Astrocyte of the hippocampus (primary cell): ENCODE data around the gene NTPCR.

Source experiments
- DNase-seq: peaks from one replicate; pipeline ENCODE4 v3.0.0; 2011; ENCODE audit warnings: low read depth, low spot score

NTPCR gene

DNA sequence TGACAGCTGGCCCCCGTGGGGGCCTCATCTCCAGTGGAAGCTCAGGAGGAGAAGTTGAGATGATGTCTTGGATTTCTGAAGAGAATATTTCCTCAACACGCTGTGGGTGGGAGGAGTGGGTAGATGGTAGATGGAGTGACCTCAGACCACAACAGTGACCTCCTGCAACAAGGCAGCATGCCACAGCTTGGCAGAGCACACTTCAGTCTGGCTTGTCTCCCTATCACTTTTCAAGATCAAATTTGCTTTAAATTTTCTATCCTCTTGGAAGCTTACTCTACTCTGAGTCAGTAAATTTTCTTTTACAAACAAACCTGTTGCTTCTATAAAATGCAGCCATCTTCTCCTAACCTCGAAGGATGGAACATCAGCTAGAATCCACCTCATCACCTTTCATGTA, 59.7 kb downstream of the NTPCR start:
- DNase-seq, result peak; percentile 26

DNA sequence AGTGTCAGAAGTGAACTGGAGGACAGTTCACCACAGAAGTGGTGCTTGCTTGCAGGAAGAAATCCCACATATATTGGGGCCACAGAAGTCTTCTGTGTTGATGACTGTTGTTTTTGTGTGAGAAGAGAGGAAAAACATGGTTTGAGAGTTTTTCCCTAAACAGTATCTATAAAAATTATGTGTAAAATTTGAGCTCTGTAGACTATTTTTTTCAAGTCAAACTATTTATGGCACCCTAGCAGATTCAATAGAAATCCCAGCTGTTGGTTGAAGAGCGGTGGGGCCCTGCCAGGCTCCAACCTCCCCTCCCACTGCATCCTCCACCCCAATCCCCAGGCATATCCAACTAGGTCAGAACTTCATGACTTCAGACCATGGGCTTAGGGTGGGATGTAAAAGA, 61.6 kb downstream of the NTPCR start:
- no peak for DNase-seq

- DNase-seq, result no peak
Observed at GRCh38 chr1:233015965-233016364, 65.6 kb downstream of the NTPCR start.

DNA sequence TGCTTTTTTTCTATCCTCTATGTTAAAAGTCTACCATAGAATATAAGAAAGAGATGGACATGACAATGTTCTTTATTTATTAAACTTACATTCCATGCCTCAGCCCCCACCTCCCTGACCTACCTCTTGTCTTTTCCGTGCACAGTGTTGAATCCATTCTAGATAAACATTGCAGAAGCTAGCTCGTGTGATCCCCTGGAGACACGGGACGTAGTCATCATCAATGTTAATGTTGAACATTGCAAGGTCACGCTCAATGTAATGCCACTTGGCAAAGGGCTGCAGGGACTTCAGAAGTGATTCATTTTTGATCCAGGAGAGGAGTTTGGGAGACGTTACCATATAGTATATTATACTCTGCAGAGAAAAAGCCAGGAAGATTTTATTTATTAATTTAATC, 66.4 kb downstream of the NTPCR start:
- DNase-seq, result no peak

DNA sequence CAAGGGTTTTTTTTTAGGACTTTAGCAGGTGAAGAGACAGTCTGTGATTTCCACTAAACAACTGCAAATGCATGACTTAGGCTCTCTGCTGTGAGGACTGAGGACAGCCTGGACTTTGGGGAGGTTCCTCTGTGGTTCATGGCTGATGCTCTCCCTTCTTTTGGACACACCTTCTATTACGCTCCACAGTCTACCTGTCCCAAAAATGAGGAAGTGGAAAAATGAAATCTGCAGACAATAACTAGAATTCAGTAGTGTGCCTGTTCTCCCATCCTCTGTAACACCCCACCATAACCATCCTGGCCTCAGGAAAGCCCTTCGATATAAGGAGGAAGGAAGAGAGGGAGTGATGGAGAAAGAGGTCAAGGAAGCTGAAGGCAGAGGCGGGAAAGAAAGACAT, 68.7 kb downstream of the NTPCR start:
- DNase-seq, result no peak

DNA sequence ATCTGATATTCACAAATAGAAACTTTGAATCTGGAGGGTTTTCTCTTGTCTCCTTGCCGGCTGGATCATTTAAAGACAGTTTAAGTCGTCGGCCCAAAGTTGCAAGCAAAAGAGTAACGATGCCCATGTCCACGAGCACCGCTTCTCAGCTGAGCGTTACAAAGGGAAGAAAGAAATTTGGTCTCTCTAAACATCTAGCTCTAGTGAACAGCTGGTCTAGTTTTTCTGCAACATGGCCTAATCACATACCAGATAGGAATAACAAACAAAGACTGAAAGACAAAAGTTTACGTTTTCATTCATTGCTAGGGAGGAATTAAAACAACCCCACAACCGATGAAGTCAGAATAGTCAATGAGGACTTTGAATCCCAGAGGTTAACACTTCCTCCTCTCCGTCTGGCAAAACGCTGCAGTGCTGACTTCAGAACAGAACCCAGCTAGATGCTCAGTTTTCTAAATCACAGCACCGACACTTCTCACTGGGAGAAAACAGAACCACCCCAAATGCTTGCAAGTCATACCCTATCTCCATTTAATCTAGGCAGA, 69.4 kb downstream of the NTPCR start:
- DNase-seq, result peak; percentile 51

GRCh38 chr1:233020426-233020825, 70.0 kb downstream of the NTPCR start:
- peak; percentile 61 for DNase-seq

DNA sequence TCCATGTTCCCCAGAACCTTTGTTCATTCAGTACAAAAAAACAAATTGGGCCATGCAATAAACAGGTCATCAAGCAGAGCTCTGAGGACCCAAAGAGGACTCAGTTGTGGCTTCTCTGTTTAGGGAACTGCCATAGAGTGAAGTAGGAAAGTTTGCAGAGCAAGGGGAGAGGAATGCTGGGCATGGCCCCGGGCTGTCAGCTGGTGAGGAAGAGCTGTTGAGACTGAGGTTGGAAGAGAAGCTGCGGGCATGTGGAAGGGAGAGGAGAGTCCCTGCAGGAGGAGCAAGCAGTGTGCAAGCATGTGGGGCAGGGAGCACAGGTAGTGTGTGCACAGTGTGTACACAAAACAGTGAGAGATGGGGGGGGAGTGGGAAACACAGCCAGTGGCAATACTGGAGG, 71.8 kb downstream of the NTPCR start:
- no peak for DNase-seq

- no peak for DNase-seq
Observed at GRCh38 chr1:233024199-233024598, 73.8 kb downstream of the NTPCR start.

GRCh38 chr1:233025157-233025556, 74.7 kb downstream of the NTPCR start:
- peak; percentile 56 for DNase-seq

DNA sequence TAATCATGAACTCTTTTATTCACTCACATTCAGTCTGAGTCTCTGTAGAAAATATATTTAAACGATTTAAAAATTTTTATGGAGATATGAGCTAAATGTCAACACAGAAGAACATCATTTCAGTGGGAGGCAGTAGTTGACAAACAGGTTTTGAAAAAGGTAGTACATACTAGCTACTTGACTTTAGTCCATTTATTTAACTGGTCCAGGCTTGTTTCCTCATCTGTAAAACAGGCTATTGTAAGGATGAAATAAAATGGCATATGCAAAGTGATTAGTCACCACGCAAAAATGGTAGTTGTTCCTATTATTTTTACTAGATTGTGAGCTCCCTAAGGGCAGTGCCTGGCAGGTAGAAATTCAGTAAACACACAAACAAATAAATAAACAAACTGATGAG, 75.2 kb downstream of the NTPCR start:
- DNase-seq, result peak; percentile 18

DNA sequence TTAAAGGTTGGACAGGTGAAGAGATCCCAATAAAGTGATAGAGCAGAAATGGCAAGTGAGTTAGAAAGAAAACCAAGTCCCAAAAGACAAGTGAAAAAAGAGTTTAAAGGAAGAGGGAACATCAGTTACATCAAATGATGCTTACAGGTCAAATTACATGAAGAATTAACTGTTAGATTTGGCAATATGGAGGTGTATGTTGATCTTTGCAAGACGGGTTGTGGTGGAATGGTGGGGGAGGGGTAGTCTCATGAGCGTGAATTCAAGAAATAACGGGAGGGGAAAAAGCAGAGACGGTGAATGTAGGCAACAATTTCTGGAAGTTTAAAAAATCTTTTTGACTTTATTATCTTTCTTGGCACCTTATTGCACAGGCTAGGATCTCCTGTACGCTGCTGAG, 76.6 kb downstream of the NTPCR start:
- no peak for DNase-seq

GRCh38 chr1:233031521-233031920, 81.1 kb downstream of the NTPCR start:
- no peak for DNase-seq

DNA sequence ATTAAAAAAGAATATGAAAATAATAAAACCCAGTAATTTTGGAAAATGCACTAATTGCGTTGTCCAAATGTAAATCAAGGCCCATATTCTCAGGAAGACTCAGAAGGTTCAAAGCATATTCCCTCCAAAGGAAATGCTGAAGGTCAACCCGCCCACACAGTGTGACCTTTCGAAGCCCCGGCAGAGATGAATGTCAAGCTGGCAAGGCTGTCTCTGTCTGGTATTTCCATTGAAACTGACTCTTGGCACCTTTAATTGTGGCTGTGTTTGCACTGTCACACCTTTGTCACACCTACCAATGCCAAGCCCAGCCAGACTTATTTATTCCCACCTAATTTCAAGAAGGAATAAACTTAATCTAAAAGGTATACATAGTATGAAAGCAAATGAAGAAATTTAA, 82.5 kb downstream of the NTPCR start:
- no peak for DNase-seq

GRCh38 chr1:233033361-233033760, 83.0 kb downstream of the NTPCR start:
- DNase-seq, result no peak
